Osteoblast (primary cell): ENCODE measurements around the gene EZH1. TPM values are rescaled to one million over a fixed set of nuclear protein-coding genes. Genes with fewer than 3 reads are reported as not detected.

Source experiments
- DNase-seq: peaks from one replicate; pipeline ENCODE4 v3.0.0; 2011; ENCODE audit warnings: low spot score, mixed read lengths; ENCODE audit not compliant: insufficient read length; ENCODE audit errors: missing footprints
- H2AFZ ChIP-seq: 2 replicates; pipeline ENCODE4 v1.6.0; 2011; ENCODE audit warnings: mild to moderate bottlenecking, low read length
- H3K27ac ChIP-seq: 2 replicates; pipeline ENCODE4 v1.5.1; 2011; ENCODE audit warnings: mild to moderate bottlenecking, low read depth, low read length, moderate library complexity
- H3K27me3 ChIP-seq: 2 replicates; pipeline ENCODE4 v1.6.0; 2012; ENCODE audit warnings: mild to moderate bottlenecking, control low read depth, inconsistent platforms, low read length, moderate library complexity; ENCODE audit not compliant: insufficient read depth
- H3K36me3 ChIP-seq: 2 replicates; pipeline ENCODE4 v1.5.1; 2011; ENCODE audit warnings: mild to moderate bottlenecking, low read length, control low read depth, moderate library complexity; ENCODE audit not compliant: insufficient read depth
- H3K4me1 ChIP-seq: 2 replicates; pipeline ENCODE4 v1.5.1; 2011; ENCODE audit warnings: mild to moderate bottlenecking, low read length, control low read depth, moderate library complexity; ENCODE audit not compliant: insufficient read depth
- H3K4me2 ChIP-seq: 2 replicates; pipeline ENCODE4 v1.6.0; 2011; ENCODE audit warnings: mild to moderate bottlenecking, low read length; ENCODE audit not compliant: insufficient read depth
- H3K4me3 ChIP-seq: fragments of 200-600 bp; sonication (generic); 3 replicates; pipeline ENCODE4 v1.5.1; 2012; ENCODE audit warnings: mild to moderate bottlenecking, low read length, inconsistent platforms; ENCODE audit not compliant: insufficient read depth
- H3K79me2 ChIP-seq: 2 replicates; pipeline ENCODE4 v1.6.0; 2012; ENCODE audit warnings: mild to moderate bottlenecking, low read length, control low read depth, inconsistent platforms; ENCODE audit not compliant: insufficient read depth
- H3K9me3 ChIP-seq: 2 replicates; pipeline ENCODE4 v1.5.1; 2011; ENCODE audit warnings: low read depth, low read length, control low read depth
- H4K20me1 ChIP-seq: 2 replicates; pipeline ENCODE4 v1.6.0; 2012; ENCODE audit warnings: mild to moderate bottlenecking, low read length, control low read depth; ENCODE audit not compliant: insufficient read depth
- CTCF ChIP-seq: IDR thresholded peaks from 2 replicates; pipeline ENCODE4 v1.5.1; 2011; ENCODE audit warnings: mild to moderate bottlenecking, low read depth, low read length, moderate library complexity; ENCODE audit errors: extremely low read depth
- total RNA-seq: library from RNA; depleted of rRNA; stranded (reverse); fragments of >200 nt; gene quantifications from 2 replicates; pipeline ENCODE4 v1.2.3, GENCODE V29; 2012

EZH1 gene
- total RNA-seq, 1 donor: 30.8 TPM

- no peak for TF ChIP-seq CTCF
- Histone ChIP-seq H2AFZ (no peak overlapping the region), H3K9me3 (no peaks in the 10 kb centered on the region), H3K4me2 (no peak overlapping the region), H3K27me3 (no peaks in the 10 kb centered on the region), H3K79me2 (no peaks in the 10 kb centered on the region), H4K20me1 (peaks cover 4% of the 10 kb centered on the region), H3K4me3 (no peak overlapping the region), H3K4me1 (peaks cover 9% of the 10 kb centered on the region), H3K27ac (no peak overlapping the region), H3K36me3 (peaks cover 55% of the 10 kb centered on the region)
- no peak for DNase-seq
These were observed 47.6 kb downstream of the EZH1 start for GRCh38 chr17:42697108-42697811.

- no peaks in the 10 kb centered on the region for H3K79me2 ChIP-seq
- H3K36me3 ChIP-seq: peaks cover 40% of the 10 kb centered on the region
- no peak overlapping the region for H3K4me3 ChIP-seq
- peaks cover 9% of the 10 kb centered on the region for H3K4me1 ChIP-seq
- H3K4me2 ChIP-seq: no peak overlapping the region
- peak; percentile 81 for DNase-seq
- no peaks in the 10 kb centered on the region for H3K27me3 ChIP-seq
- peaks cover 4% of the 10 kb centered on the region for H4K20me1 ChIP-seq
- H2AFZ ChIP-seq: no peak overlapping the region
- no peak for TF ChIP-seq CTCF
- H3K27ac ChIP-seq: no peak overlapping the region
- no peaks in the 10 kb centered on the region for H3K9me3 ChIP-seq
These were observed 49.3 kb downstream of the EZH1 start for GRCh38 chr17:42695500-42695899.

- Histone ChIP-seq H3K4me1 (peaks cover 9% of the 10 kb centered on the region), H3K4me2 (no peak overlapping the region), H3K36me3 (peaks cover 35% of the 10 kb centered on the region), H2AFZ (no peak overlapping the region), H3K9me3 (no peaks in the 10 kb centered on the region), H3K27me3 (no peaks in the 10 kb centered on the region), H3K79me2 (no peaks in the 10 kb centered on the region), H3K4me3 (no peak overlapping the region), H3K27ac (no peak overlapping the region), H4K20me1 (peaks cover 4% of the 10 kb centered on the region)
- no peak for TF ChIP-seq CTCF
- peak; percentile 67 for DNase-seq
These were observed 50.3 kb downstream of the EZH1 start for GRCh38 chr17:42694524-42694923.

GRCh38 chr17:42692489-42692888 lies 52.4 kb downstream of the EZH1 start:
- Histone ChIP-seq H3K4me2 (no peak overlapping the region), H3K27ac (no peak overlapping the region), H3K4me1 (no peaks in the 10 kb centered on the region), H3K27me3 (no peaks in the 10 kb centered on the region), H3K9me3 (no peaks in the 10 kb centered on the region), H2AFZ (no peak overlapping the region), H4K20me1 (no peaks in the 10 kb centered on the region), H3K4me3 (no peak overlapping the region), H3K36me3 (peaks cover 33% of the 10 kb centered on the region), H3K79me2 (no peaks in the 10 kb centered on the region)
- TF ChIP-seq CTCF: no peak
- no peak for DNase-seq
